ENCODE measurements around the gene CENPS.
"Not testable (repeated sequence)": the region's sequence is repeated elsewhere in the genome, so short reads cannot be mapped to it uniquely, and the experiment has no call there.

The CENPS gene

GRCh38 chr1:10399444-10399941 lies 30.7 kb upstream of the CENPS start:
- Histone ChIP-seq H3K4me1 (peaks cover 14% of the 10 kb centered on the region), H3K27me3 (ENCODE audit: low read depth) (no peaks in the 10 kb centered on the region), H3K9me3 (peaks cover under 1% of the 10 kb centered on the region; the same call in 1 of the 2 replicates), H3K36me3 (replicated peaks) (peaks cover 38% of the 10 kb centered on the region), H3K4me3 (peak overlapping the region; percentile 90)
- in situ Hi-C loops (cut with MboI; ENCODE audit: low sequenced_read_pairs): loop anchor here (25.0 kb wide), 1 partner anchor 88 kb away; no protein-coding TSS in a partner anchor
- peak in 1 of 2 experiments; percentile 13 for DNase-seq (ENCODE audit: low spot score in 2 of 2)

GRCh38 chr1:10400013-10400412 lies 30.2 kb upstream of the CENPS start:
- peaks cover 43% of the 10 kb centered on the region for H3K36me3 ChIP-seq (replicated peaks)
- peak in 1 of 2 experiments; percentile 17 for DNase-seq (ENCODE audit: low spot score in 2 of 2)
- H3K4me3 ChIP-seq: peak overlapping the region; percentile 90
- H3K9me3 ChIP-seq: no peaks in the 10 kb centered on the region
- H3K4me1 ChIP-seq: peaks cover 14% of the 10 kb centered on the region
- in situ Hi-C loops (cut with MboI; ENCODE audit: low sequenced_read_pairs): no loop called here
- no peaks in the 10 kb centered on the region for H3K27me3 ChIP-seq (ENCODE audit: low read depth)

GRCh38 chr1:10401281-10401680 lies 29.0 kb upstream of the CENPS start:
- Histone ChIP-seq H3K4me3 (no peak overlapping the region), H3K9me3 (no peaks in the 10 kb centered on the region), H3K27me3 (ENCODE audit: low read depth) (no peaks in the 10 kb centered on the region), H3K4me1 (peaks cover 14% of the 10 kb centered on the region), H3K36me3 (replicated peaks) (peaks cover 56% of the 10 kb centered on the region)
- in situ Hi-C loops (cut with MboI; ENCODE audit: low sequenced_read_pairs): no loop called here
- no peak for DNase-seq (ENCODE audit: low spot score in 2 of 2)

- in situ Hi-C loops (cut with MboI; ENCODE audit: low sequenced_read_pairs): no loop called here
- H3K4me1 ChIP-seq: peaks cover 14% of the 10 kb centered on the region
- DNase-seq (ENCODE audit: low spot score in 2 of 2): no peak
- no peak overlapping the region for H3K4me3 ChIP-seq
- H3K36me3 ChIP-seq (replicated peaks): peaks cover 71% of the 10 kb centered on the region
- no peaks in the 10 kb centered on the region for H3K9me3 ChIP-seq
- no peaks in the 10 kb centered on the region for H3K27me3 ChIP-seq (ENCODE audit: low read depth)
Observed at GRCh38 chr1:10402729-10403274, 27.4 kb upstream of the CENPS start.

GRCh38 chr1:10407201-10407600 lies 23.0 kb upstream of the CENPS start:
- no peaks in the 10 kb centered on the region for H3K27me3 ChIP-seq (ENCODE audit: low read depth)
- no peaks in the 10 kb centered on the region for H3K4me1 ChIP-seq
- in situ Hi-C loops (cut with MboI; ENCODE audit: low sequenced_read_pairs): no loop called here
- no peak overlapping the region for H3K4me3 ChIP-seq
- DNase-seq (ENCODE audit: low spot score in 2 of 2): no peak
- no peaks in the 10 kb centered on the region for H3K9me3 ChIP-seq
- peaks cover 98% of the 10 kb centered on the region for H3K36me3 ChIP-seq (replicated peaks)

GRCh38 chr1:10415211-10415930 lies 14.9 kb upstream of the CENPS start:
- in situ Hi-C loops (cut with MboI; ENCODE audit: low sequenced_read_pairs): no loop called here
- peaks cover 94% of the 10 kb centered on the region for H3K36me3 ChIP-seq (replicated peaks)
- no peaks in the 10 kb centered on the region for H3K4me1 ChIP-seq
- H3K4me3 ChIP-seq: no peak overlapping the region
- H3K27me3 ChIP-seq (ENCODE audit: low read depth): no peaks in the 10 kb centered on the region
- DNase-seq (ENCODE audit: low spot score in 2 of 2): no peak
- H3K9me3 ChIP-seq: no peaks in the 10 kb centered on the region

- H3K36me3 ChIP-seq (replicated peaks): peaks cover 93% of the 10 kb centered on the region
- in situ Hi-C loops (cut with MboI; ENCODE audit: low sequenced_read_pairs); H3K4me3 ChIP-seq; H3K9me3 ChIP-seq; H3K4me1 ChIP-seq; H3K27me3 ChIP-seq (ENCODE audit: low read depth); DNase-seq (ENCODE audit: low spot score in 2 of 2): not testable (repeated sequence)
Observed at GRCh38 chr1:10415967-10416366, 14.3 kb upstream of the CENPS start.

- H3K27me3 ChIP-seq (ENCODE audit: low read depth); in situ Hi-C loops (cut with MboI; ENCODE audit: low sequenced_read_pairs); DNase-seq (ENCODE audit: low spot score in 2 of 2); H3K4me1 ChIP-seq; H3K9me3 ChIP-seq; H3K4me3 ChIP-seq: not testable (repeated sequence)
- H3K36me3 ChIP-seq (replicated peaks): peaks cover 72% of the 10 kb centered on the region
Observed at GRCh38 chr1:10418741-10419140, 11.5 kb upstream of the CENPS start.

GRCh38 chr1:10419351-10419750 lies 10.9 kb upstream of the CENPS start:
- DNase-seq (ENCODE audit: low spot score in 2 of 2): no peak
- H3K4me3 ChIP-seq: no peak overlapping the region
- H3K27me3 ChIP-seq (ENCODE audit: low read depth): no peaks in the 10 kb centered on the region
- in situ Hi-C loops (cut with MboI; ENCODE audit: low sequenced_read_pairs): no loop called here
- H3K9me3 ChIP-seq: no peaks in the 10 kb centered on the region
- no peaks in the 10 kb centered on the region for H3K4me1 ChIP-seq
- peaks cover 66% of the 10 kb centered on the region for H3K36me3 ChIP-seq (replicated peaks)

- Histone ChIP-seq H3K27me3 (ENCODE audit: low read depth) (no peaks in the 10 kb centered on the region), H3K36me3 (replicated peaks) (peaks cover 45% of the 10 kb centered on the region), H3K4me3 (no peak overlapping the region), H3K4me1 (no peaks in the 10 kb centered on the region; the same call in 1 of the 2 replicates), H3K9me3 (no peaks in the 10 kb centered on the region)
- in situ Hi-C loops (cut with MboI; ENCODE audit: low sequenced_read_pairs): loop anchor here (10.0 kb wide), 2 partner anchors 477 to 547 kb away; partner anchors contain the start of genes LZIC and NMNAT1
- no peak for DNase-seq (ENCODE audit: low spot score in 2 of 2)
Observed at GRCh38 chr1:10421637-10422036, 8.6 kb upstream of the CENPS start.

GRCh38 chr1:10424034-10424433 lies 6.2 kb upstream of the CENPS start:
- Histone ChIP-seq H3K4me3 (no peak overlapping the region), H3K36me3 (replicated peaks) (peaks cover 24% of the 10 kb centered on the region), H3K27me3 (ENCODE audit: low read depth) (no peaks in the 10 kb centered on the region), H3K9me3 (no peaks in the 10 kb centered on the region), H3K4me1 (peaks cover 6% of the 10 kb centered on the region)
- in situ Hi-C loops (cut with MboI; ENCODE audit: low sequenced_read_pairs): loop anchor here (10.0 kb wide), 2 partner anchors 479 to 549 kb away; partner anchors contain the start of genes LZIC and NMNAT1
- DNase-seq (ENCODE audit: low spot score in 2 of 2): no peak

GRCh38 chr1:10424651-10425050 lies 5.6 kb upstream of the CENPS start:
- no peak overlapping the region for H3K4me3 ChIP-seq
- no peaks in the 10 kb centered on the region for H3K9me3 ChIP-seq
- in situ Hi-C loops (cut with MboI; ENCODE audit: low sequenced_read_pairs): loop anchor here (10.0 kb wide), 2 partner anchors 480 to 550 kb away; partner anchors contain the start of genes LZIC and NMNAT1
- no peak for DNase-seq (ENCODE audit: low spot score in 2 of 2)
- peaks cover 7% of the 10 kb centered on the region for H3K4me1 ChIP-seq
- H3K36me3 ChIP-seq (replicated peaks): peaks cover 18% of the 10 kb centered on the region
- H3K27me3 ChIP-seq (ENCODE audit: low read depth): no peaks in the 10 kb centered on the region

- H3K9me3 ChIP-seq; H3K27me3 ChIP-seq (ENCODE audit: low read depth); H3K36me3 ChIP-seq (replicated peaks); H3K4me3 ChIP-seq: not testable (repeated sequence)
- H3K4me1 ChIP-seq: peaks cover 13% of the 10 kb centered on the region
- peak in 1 of 2 experiments; percentile 23 for DNase-seq (ENCODE audit: low spot score in 2 of 2)
- in situ Hi-C loops (cut with MboI; ENCODE audit: low sequenced_read_pairs): loop anchor here (10.0 kb wide), 2 partner anchors 481 to 551 kb away; partner anchors contain the start of genes LZIC and NMNAT1
Observed at GRCh38 chr1:10425826-10426534, 4.3 kb upstream of the CENPS start.

- not testable (repeated sequence) for H3K9me3 ChIP-seq; H3K36me3 ChIP-seq (replicated peaks); DNase-seq (ENCODE audit: low spot score in 2 of 2); H3K27me3 ChIP-seq (ENCODE audit: low read depth); H3K4me3 ChIP-seq
- in situ Hi-C loops (cut with MboI; ENCODE audit: low sequenced_read_pairs): loop anchor here (10.0 kb wide), 2 partner anchors 482 to 552 kb away; partner anchors contain the start of genes LZIC and NMNAT1
- peaks cover 18% of the 10 kb centered on the region for H3K4me1 ChIP-seq
Observed at GRCh38 chr1:10426535-10426848, 3.7 kb upstream of the CENPS start.

All from HAP-1 (cell line).